Thyroid gland (tissue), 4 donors: Measurements from ENCODE around the gene HES3.

Source experiments
- POLR2A ChIP-seq, 2 donors: fragments of 450-650 bp; IDR thresholded peaks; one replicate each; pipeline ENCODE4 v1.6.1; 2017; ENCODE audit warnings: antibody characterized with exemption in 2 of 2, mild to moderate bottlenecking in 2 of 2, moderate library complexity in 1 of 2
- TF ChIP-seq, protein P1 (sequence below), 6 experiments: fragments of 200-600 bp in 3 of 6; fragments of 450-650 bp in 3 of 6; sonication (generic) in 3 of 6; IDR thresholded peaks; one replicate each; pipeline ENCODE4 v1.5.1; 2016 to 2019; ENCODE audit warnings: antibody characterized with exemption in 6 of 6, mild to moderate bottlenecking in 2 of 6, inconsistent platforms in 1 of 6, moderate library complexity in 1 of 6

GRCh38 chr1:6209661-6210580 is 34.1 kb upstream of the HES3 start:
- no peak for TF ChIP-seq POLR2A (IDR thresholded peaks at IDR 0.05)
- TF ChIP-seq, protein P1, sequence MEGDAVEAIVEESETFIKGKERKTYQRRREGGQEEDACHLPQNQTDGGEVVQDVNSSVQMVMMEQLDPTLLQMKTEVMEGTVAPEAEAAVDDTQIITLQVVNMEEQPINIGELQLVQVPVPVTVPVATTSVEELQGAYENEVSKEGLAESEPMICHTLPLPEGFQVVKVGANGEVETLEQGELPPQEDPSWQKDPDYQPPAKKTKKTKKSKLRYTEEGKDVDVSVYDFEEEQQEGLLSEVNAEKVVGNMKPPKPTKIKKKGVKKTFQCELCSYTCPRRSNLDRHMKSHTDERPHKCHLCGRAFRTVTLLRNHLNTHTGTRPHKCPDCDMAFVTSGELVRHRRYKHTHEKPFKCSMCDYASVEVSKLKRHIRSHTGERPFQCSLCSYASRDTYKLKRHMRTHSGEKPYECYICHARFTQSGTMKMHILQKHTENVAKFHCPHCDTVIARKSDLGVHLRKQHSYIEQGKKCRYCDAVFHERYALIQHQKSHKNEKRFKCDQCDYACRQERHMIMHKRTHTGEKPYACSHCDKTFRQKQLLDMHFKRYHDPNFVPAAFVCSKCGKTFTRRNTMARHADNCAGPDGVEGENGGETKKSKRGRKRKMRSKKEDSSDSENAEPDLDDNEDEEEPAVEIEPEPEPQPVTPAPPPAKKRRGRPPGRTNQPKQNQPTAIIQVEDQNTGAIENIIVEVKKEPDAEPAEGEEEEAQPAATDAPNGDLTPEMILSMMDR (IDR thresholded peaks at IDR 0.05) = no peak
